ENCODE measurements around the gene SRC. TPM values are rescaled to one million over a fixed set of nuclear protein-coding genes. Genes with fewer than 3 reads are reported as not detected.

SRC gene
- total and polyA plus RNA-seq, 2 donors from 2014 or later, result 28.5 to 70.0 TPM

GRCh38 chr20:37377346-37378081 lies 31.6 kb downstream of the SRC start:
- Histone ChIP-seq H3K27me3 (ENCODE audit: control insufficient read depth, insufficient read depth, low read length) (no peaks in the 10 kb centered on the region), H3K27ac (ENCODE audit: low read depth in 2 of 2, low read length in 2 of 2) (no peak overlapping the region), H3K4me1 (ENCODE audit: control insufficient read depth in 2 of 3, insufficient read depth in 2 of 3, low read depth in 1 of 3, low read length in 3 of 3) (no peaks in the 10 kb centered on the region), H3K4me3 (ENCODE audit: low read length in 3 of 3) (no peak overlapping the region), H3K9me3 (ENCODE audit: control insufficient read depth in 2 of 3, insufficient read depth in 1 of 3, low read length in 3 of 3) (no peaks in the 10 kb centered on the region), H3K36me3 (ENCODE audit: control insufficient read depth in 2 of 3, insufficient read depth in 3 of 3, low read length in 3 of 3) (peaks cover 2 to 8% (median 2%) of the 10 kb centered on the region in 3 donors), H3K9ac (ENCODE audit: low read length in 3 of 3) (no peak overlapping the region)
- FAIRE-seq (no peak), DNase-seq (peak in 1 of 5 donors; percentile 19)
- intact Hi-C loops (cut with DNase I), result no loop called here
- TF ChIP-seq, protein P1, sequence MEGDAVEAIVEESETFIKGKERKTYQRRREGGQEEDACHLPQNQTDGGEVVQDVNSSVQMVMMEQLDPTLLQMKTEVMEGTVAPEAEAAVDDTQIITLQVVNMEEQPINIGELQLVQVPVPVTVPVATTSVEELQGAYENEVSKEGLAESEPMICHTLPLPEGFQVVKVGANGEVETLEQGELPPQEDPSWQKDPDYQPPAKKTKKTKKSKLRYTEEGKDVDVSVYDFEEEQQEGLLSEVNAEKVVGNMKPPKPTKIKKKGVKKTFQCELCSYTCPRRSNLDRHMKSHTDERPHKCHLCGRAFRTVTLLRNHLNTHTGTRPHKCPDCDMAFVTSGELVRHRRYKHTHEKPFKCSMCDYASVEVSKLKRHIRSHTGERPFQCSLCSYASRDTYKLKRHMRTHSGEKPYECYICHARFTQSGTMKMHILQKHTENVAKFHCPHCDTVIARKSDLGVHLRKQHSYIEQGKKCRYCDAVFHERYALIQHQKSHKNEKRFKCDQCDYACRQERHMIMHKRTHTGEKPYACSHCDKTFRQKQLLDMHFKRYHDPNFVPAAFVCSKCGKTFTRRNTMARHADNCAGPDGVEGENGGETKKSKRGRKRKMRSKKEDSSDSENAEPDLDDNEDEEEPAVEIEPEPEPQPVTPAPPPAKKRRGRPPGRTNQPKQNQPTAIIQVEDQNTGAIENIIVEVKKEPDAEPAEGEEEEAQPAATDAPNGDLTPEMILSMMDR (IDR thresholded peaks at IDR 0.05; ENCODE audit: borderline replicate concordance, extremely low read depth, insufficient read depth), result no peak

- Histone ChIP-seq H3K36me3 (ENCODE audit: control insufficient read depth in 2 of 3, insufficient read depth in 3 of 3, low read length in 3 of 3) (peaks cover 0 to 8% (median 2%) of the 10 kb centered on the region in 3 donors), H3K4me3 (ENCODE audit: low read length in 3 of 3) (no peak overlapping the region), H3K27me3 (ENCODE audit: control insufficient read depth, insufficient read depth, low read length) (no peaks in the 10 kb centered on the region), H3K4me1 (ENCODE audit: control insufficient read depth in 2 of 3, insufficient read depth in 2 of 3, low read depth in 1 of 3, low read length in 3 of 3) (no peaks in the 10 kb centered on the region), H3K27ac (ENCODE audit: low read depth in 2 of 2, low read length in 2 of 2) (no peak overlapping the region), H3K9me3 (ENCODE audit: control insufficient read depth in 2 of 3, insufficient read depth in 1 of 3, low read length in 3 of 3) (no peaks in the 10 kb centered on the region), H3K9ac (ENCODE audit: low read length in 3 of 3) (no peak overlapping the region)
- intact Hi-C loops (cut with DNase I), result no loop called here
- FAIRE-seq, result no peak
- TF ChIP-seq, protein P1 (IDR thresholded peaks at IDR 0.05; ENCODE audit: borderline replicate concordance, extremely low read depth, insufficient read depth), result no peak
- DNase-seq, result no peak
These were observed 32.5 kb downstream of the SRC start for GRCh38 chr20:37378420-37378784.

GRCh38 chr20:37378785-37379598 lies 33.1 kb downstream of the SRC start:
- no peaks in the 10 kb centered on the region for H3K9me3 ChIP-seq (ENCODE audit: control insufficient read depth in 2 of 3, insufficient read depth in 1 of 3, low read length in 3 of 3)
- no peaks in the 10 kb centered on the region for H3K4me1 ChIP-seq (ENCODE audit: control insufficient read depth in 2 of 3, insufficient read depth in 2 of 3, low read depth in 1 of 3, low read length in 3 of 3)
- peaks cover 0 to 8% (median 2%) of the 10 kb centered on the region in 3 donors for H3K36me3 ChIP-seq (ENCODE audit: control insufficient read depth in 2 of 3, insufficient read depth in 3 of 3, low read length in 3 of 3)
- no peak overlapping the region for H3K9ac ChIP-seq (ENCODE audit: low read length in 3 of 3)
- TF ChIP-seq, protein P1 (IDR thresholded peaks at IDR 0.05; ENCODE audit: borderline replicate concordance, extremely low read depth, insufficient read depth), result no peak
- intact Hi-C loops (cut with DNase I), result no loop called here
- H3K27ac ChIP-seq (ENCODE audit: low read depth in 2 of 2, low read length in 2 of 2), result no peak overlapping the region
- DNase-seq (peak in 2 of 5 donors; percentile 33 to 59), FAIRE-seq (no peak)
- no peak overlapping the region for H3K4me3 ChIP-seq (ENCODE audit: low read length in 3 of 3)
- no peaks in the 10 kb centered on the region for H3K27me3 ChIP-seq (ENCODE audit: control insufficient read depth, insufficient read depth, low read length)

Data from kidney (tissue), 14 donors.